Gastrocnemius medialis (tissue), 4 donors: ENCODE data around the gene AUNIP.

Experiments
- CTCF ChIP-seq, 5 experiments: fragments of 450-650 bp in 3 of 5; fragments of 200-600 bp in 2 of 5; sonication (generic) in 2 of 5; IDR thresholded peaks in 4 of 5; conservative IDR thresholded peaks in 1 of 5; 1 replicate in 4 of 5; 2 replicates in 1 of 5; pipeline ENCODE4 v1.5.1; 2016 to 2019; ENCODE audit warnings: antibody characterized with exemption in 5 of 5, mild to moderate bottlenecking in 3 of 5, moderate library complexity in 3 of 5
- POLR2A ChIP-seq, 2 donors: fragments of 450-650 bp; IDR thresholded peaks; one replicate each; pipeline ENCODE4 v1.6.1; 2017; ENCODE audit warnings: antibody characterized with exemption in 2 of 2, mild to moderate bottlenecking in 2 of 2, moderate library complexity in 2 of 2

- TF ChIP-seq CTCF (IDR thresholded peaks at IDR 0.05 in 4 of 5, conservative IDR thresholded peaks at IDR 0.05 in 1 of 5) (no peak), POLR2A (IDR thresholded peaks at IDR 0.05) (no peak)
These were observed 48.9 kb upstream of the AUNIP start for GRCh38 chr1:25908161-25908560.
